HepG2 (cell line): ENCODE results near the gene NDUFAF8. TPM values are rescaled to one million over a fixed set of nuclear protein-coding genes. Genes with fewer than 3 reads are reported as not detected.
A peak's percentile ranks its signal among the peaks of the same experiment; 100 is the strongest.

ENCODE experiments used
- BORCS8-MEF2B ChIP-seq: sonication (generic); formaldehyde crosslinking; IDR thresholded peaks from 2 replicates; pipeline ENCODE4 v1.8.0; 2022; ENCODE audit warnings: mild to moderate bottlenecking, missing genetic modification reagents
- NCOA2 ChIP-seq: sonication (generic); formaldehyde crosslinking; IDR thresholded peaks from 2 replicates; pipeline ENCODE4 v1.8.0; 2022; ENCODE audit warnings: inconsistent platforms
- NRL ChIP-seq: sonication (generic); formaldehyde crosslinking; IDR thresholded peaks from 2 replicates; pipeline ENCODE4 v1.5.0; 2020; ENCODE audit warnings: missing genetic modification reagents, mild to moderate bottlenecking, moderate library complexity, borderline replicate concordance
- POLR2G ChIP-seq: fragments of 200-400 bp; formaldehyde crosslinking; IDR thresholded peaks from 2 replicates; pipeline ENCODE4 v1.6.1; 2018; ENCODE audit warnings: mild to moderate bottlenecking, low read depth, low read length, moderate library complexity
- RERE ChIP-seq: IDR thresholded peaks from 2 replicates; pipeline ENCODE4 v1.6.1; 2016; ENCODE audit warnings: low read depth, missing genetic modification reagents, missing compliant biosample characterization
- SAFB2 ChIP-seq: sonication (generic); formaldehyde crosslinking; IDR thresholded peaks from 2 replicates; pipeline ENCODE4 v1.5.1; 2020; ENCODE audit warnings: missing genetic modification reagents, low read depth, mild to moderate bottlenecking, borderline replicate concordance
- SP4 ChIP-seq: sonication (generic); formaldehyde crosslinking; IDR thresholded peaks from 2 replicates; pipeline ENCODE4 v1.8.1; 2023; ENCODE audit warnings: mild to moderate bottlenecking, missing genetic modification reagents
- ZBTB4 ChIP-seq: sonication (generic); formaldehyde crosslinking; IDR thresholded peaks from 2 replicates; pipeline ENCODE4 v1.4.0; 2020; ENCODE audit warnings: missing genetic modification reagents, mild to moderate bottlenecking, borderline replicate concordance
- ZFP90 ChIP-seq: sonication (generic); formaldehyde crosslinking; IDR thresholded peaks from 2 replicates; pipeline ENCODE4 v1.8.0; 2022; ENCODE audit warnings: missing genetic modification reagents, mild to moderate bottlenecking, inconsistent platforms, borderline replicate concordance
- ZNF362 ChIP-seq: sonication (generic); formaldehyde crosslinking; IDR thresholded peaks from 2 replicates; pipeline ENCODE4 v1.4.0; 2020; ENCODE audit warnings: missing genetic modification reagents, mild to moderate bottlenecking, borderline replicate concordance
- polyA plus RNA-seq, 8 experiments: library from polyadenylated mRNA; depleted of rRNA in 3 of 8; stranded (reverse) in 7 of 8; unstranded in 1 of 8; fragments of >200 nt; fragmentation: Illumina TruSeq in 4 of 8; extraction: Trizol in 4 of 8; gene quantifications; 2 replicates each; pipeline versions ENCODE4 v1.2.1 to v1.2.3, GENCODE V29; 2011 to 2016; ENCODE audit warnings: low read depth in 4 of 8, missing spikeins in 1 of 8, mixed read lengths in 1 of 8; ENCODE audit not compliant: insufficient read depth in 1 of 8
- total RNA-seq, 5 experiments: library from RNA; depleted of rRNA; stranded (reverse); fragments of >200 nt; fragmentation: Illumina TruSeq; extraction: Trizol; gene quantifications; 2 replicates each; pipeline ENCODE4 v1.2.3, GENCODE V29; 2016; ENCODE audit warnings: low read depth in 1 of 5
- TF ChIP-seq, protein P1 (sequence below): sonication (generic); formaldehyde crosslinking; IDR thresholded peaks from 2 replicates; pipeline ENCODE4 v1.8.0; 2022; ENCODE audit warnings: mild to moderate bottlenecking, missing genetic modification reagents
- TF ChIP-seq, protein P2 (sequence below): sonication (generic); formaldehyde crosslinking; IDR thresholded peaks from 2 replicates; pipeline ENCODE4 v1.5.1; 2020; ENCODE audit warnings: missing genetic modification reagents, mild to moderate bottlenecking, borderline replicate concordance
- TF ChIP-seq, protein P3 (sequence below): sonication (generic); formaldehyde crosslinking; IDR thresholded peaks from 2 replicates; pipeline ENCODE4 v1.4.0; 2020; ENCODE audit warnings: missing genetic modification reagents

Gene NDUFAF8
- total and polyA plus RNA-seq, 2 of the 13 experiments (the other 11 are each of a cell fraction or from before 2014, with no cell fraction given): 75.6 to 233 TPM

DNA sequence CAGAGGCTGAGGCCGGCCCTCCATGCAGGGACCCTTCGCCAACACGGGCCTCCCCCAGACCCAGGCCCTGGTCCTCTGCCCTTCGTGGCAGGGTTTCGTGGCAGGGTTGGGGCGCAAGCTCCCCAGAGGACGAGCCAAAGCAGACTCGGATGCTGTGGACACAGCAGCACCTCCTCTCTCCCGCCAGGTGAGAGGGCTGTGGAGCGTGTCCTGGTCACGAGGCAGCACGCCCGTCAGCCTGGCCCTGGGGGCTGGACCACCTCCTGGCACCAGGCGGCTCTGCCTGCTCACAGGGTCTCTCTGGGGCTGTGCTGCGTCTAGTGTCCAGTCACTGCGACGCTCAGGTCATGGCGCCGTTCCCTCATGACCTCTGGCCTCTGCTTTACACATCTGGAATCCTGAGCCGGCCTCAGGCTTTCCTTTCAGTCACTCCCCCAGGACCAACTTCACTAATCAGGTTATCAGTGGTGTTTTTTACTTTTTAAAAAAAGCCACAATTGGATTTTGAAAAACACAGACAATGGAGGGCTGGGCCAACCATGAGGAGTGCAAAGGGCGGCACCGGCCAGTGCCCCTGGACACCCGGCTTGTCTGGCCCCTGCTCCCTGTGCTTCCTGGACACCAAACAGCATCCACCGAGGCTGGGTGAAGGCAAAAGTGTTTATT is 5.4 kb downstream of the NDUFAF8 start (continued):
- no peak for TF ChIP-seq RERE
- TF ChIP-seq BORCS8-MEF2B (CRISPR knock-in tag): 0 out of 2 replicates have a peak, but pooled peaks have one; percentile 16
- TF ChIP-seq ZNF362: peak; percentile 47; the same call in 1 of the 2 replicates
- TF ChIP-seq, protein P1, sequence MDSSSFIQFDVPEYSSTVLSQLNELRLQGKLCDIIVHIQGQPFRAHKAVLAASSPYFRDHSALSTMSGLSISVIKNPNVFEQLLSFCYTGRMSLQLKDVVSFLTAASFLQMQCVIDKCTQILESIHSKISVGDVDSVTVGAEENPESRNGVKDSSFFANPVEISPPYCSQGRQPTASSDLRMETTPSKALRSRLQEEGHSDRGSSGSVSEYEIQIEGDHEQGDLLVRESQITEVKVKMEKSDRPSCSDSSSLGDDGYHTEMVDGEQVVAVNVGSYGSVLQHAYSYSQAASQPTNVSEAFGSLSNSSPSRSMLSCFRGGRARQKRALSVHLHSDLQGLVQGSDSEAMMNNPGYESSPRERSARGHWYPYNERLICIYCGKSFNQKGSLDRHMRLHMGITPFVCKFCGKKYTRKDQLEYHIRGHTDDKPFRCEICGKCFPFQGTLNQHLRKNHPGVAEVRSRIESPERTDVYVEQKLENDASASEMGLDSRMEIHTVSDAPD (CRISPR knock-in tag): 0 out of 2 replicates have a peak, but pooled peaks have one; percentile 66
- peak; percentile 70 for TF ChIP-seq SP4 (CRISPR knock-in tag)
- TF ChIP-seq, protein P2, sequence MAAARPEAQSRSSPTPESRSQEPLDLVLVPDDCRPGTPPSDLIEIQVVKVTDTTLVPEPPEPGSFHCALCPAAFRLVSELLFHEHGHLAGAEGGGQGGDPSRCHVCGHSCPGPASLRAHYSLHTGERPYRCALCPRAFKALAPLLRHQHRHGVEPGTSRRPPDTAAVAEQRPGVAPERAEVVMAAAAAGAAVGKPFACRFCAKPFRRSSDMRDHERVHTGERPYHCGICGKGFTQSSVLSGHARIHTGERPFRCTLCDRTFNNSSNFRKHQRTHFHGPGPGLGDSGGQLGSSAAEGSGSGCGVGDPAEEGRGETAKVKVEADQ (CRISPR knock-in tag): no peak
- peak; percentile 43; the same call in 1 of the 2 replicates for TF ChIP-seq ZFP90 (CRISPR knock-in tag)
- TF ChIP-seq, protein P3, sequence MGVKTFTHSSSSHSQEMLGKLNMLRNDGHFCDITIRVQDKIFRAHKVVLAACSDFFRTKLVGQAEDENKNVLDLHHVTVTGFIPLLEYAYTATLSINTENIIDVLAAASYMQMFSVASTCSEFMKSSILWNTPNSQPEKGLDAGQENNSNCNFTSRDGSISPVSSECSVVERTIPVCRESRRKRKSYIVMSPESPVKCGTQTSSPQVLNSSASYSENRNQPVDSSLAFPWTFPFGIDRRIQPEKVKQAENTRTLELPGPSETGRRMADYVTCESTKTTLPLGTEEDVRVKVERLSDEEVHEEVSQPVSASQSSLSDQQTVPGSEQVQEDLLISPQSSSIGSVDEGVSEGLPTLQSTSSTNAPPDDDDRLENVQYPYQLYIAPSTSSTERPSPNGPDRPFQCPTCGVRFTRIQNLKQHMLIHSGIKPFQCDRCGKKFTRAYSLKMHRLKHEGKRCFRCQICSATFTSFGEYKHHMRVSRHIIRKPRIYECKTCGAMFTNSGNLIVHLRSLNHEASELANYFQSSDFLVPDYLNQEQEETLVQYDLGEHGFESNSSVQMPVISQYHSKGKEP (CRISPR knock-in tag): no peak
- TF ChIP-seq POLR2G: peak; percentile 71
- peak; percentile 51; the same call in 1 of the 2 replicates for TF ChIP-seq ZBTB4 (CRISPR knock-in tag)
- TF ChIP-seq NCOA2: no peak; the same call in 1 of the 2 replicates
- no peak; the same call in 1 of the 2 replicates for TF ChIP-seq NRL
- peak; percentile 38 for TF ChIP-seq SAFB2 (CRISPR knock-in tag)
